Endothelial cell of umbilical vein (primary cell): Measurements from ENCODE around the gene HHEX. TPM values are rescaled to one million over a fixed set of nuclear protein-coding genes. Genes with fewer than 3 reads are reported as not detected.
A peak's percentile ranks its signal among the peaks of the same experiment; 100 is the strongest.

Source experiments
- BruUV-seq: library from RNA; stranded (reverse); fragments of 400-500 nt; replicated peaks from 2 replicates; lab custom pipeline; 2021; lab: Mats Ljungman, UMichigan
- CTCF ChIA-PET: fragments of 300-600, 350-600 bp; sonication (Branson Sonifier 250); formaldehyde crosslinking; loops from one replicate; lab custom pipeline; 2021; ENCODE audit warnings: antibody characterized with exemption, inconsistent platforms; lab: Charles Lee
- POLR2A ChIA-PET: fragments of 300-600, 350-600 bp; sonication (Branson Sonifier 250); formaldehyde crosslinking; loops from one replicate; lab custom pipeline; 2021; ENCODE audit warnings: antibody characterized with exemption, inconsistent platforms; lab: Charles Lee
- DNase-seq: peaks from one replicate; pipeline ENCODE4 v3.0.0-alpha.2; 2011; ENCODE audit warnings: low read depth, low spot score
- FAIRE-seq: peaks from 2 replicates; lab custom pipeline; 2011; peaks lifted over from hg19 to GRCh38; lab: Jason Lieb, UNC
- H2AFZ ChIP-seq: 2 replicates; pipeline ENCODE4 v1.6.0; 2012; ENCODE audit warnings: low read depth, low read length, control low read depth, inconsistent platforms
- H3K27ac ChIP-seq: 2 replicates; pipeline ENCODE4 v1.5.1; 2011; ENCODE audit warnings: low read depth, mild to moderate bottlenecking, control low read depth, low read length, moderate library complexity; ENCODE audit not compliant: insufficient read depth
- H3K27me3 ChIP-seq, 2 experiments: 2 replicates each; pipeline versions ENCODE4 v1.6.0 to v1.6.1; 2011; ENCODE audit warnings: low read length in 2 of 2, mixed read lengths in 1 of 2; ENCODE audit not compliant: control insufficient read depth in 2 of 2, insufficient read depth in 2 of 2
- H3K36me3 ChIP-seq, 2 experiments: 2 replicates in 1 of 2; 3 replicates in 1 of 2; pipeline ENCODE4 v1.5.1; 2011; ENCODE audit warnings: low read length in 2 of 2, mild to moderate bottlenecking in 1 of 2, moderate library complexity in 1 of 2; ENCODE audit not compliant: control insufficient read depth in 2 of 2, insufficient read depth in 2 of 2; ENCODE audit errors: extremely low read depth in 1 of 2
- H3K4me1 ChIP-seq: 3 replicates; pipeline ENCODE4 v1.5.1; 2011; ENCODE audit warnings: mild to moderate bottlenecking, low read length; ENCODE audit not compliant: control insufficient read depth, insufficient read depth; ENCODE audit errors: extremely low read depth
- H3K4me2 ChIP-seq: 2 replicates; pipeline ENCODE4 v1.6.1; 2011; ENCODE audit warnings: low read length, control low read depth, mixed read lengths; ENCODE audit not compliant: insufficient read depth
- H3K4me3 ChIP-seq, 3 experiments: fragments of 200-600 bp in 1 of 3; sonication (generic), shearing (Covaris generic) in 1 of 3; replicated peaks in 1 of 3; 2 replicates each; pipeline ENCODE4 v1.5.1; 2011 to 2016; ENCODE audit warnings: control low read depth in 3 of 3, low read length in 3 of 3, mild to moderate bottlenecking in 2 of 3, inconsistent platforms in 1 of 3, low read depth in 1 of 3, moderate library complexity in 1 of 3; ENCODE audit not compliant: insufficient read depth in 1 of 3
- H3K79me2 ChIP-seq: 2 replicates; pipeline ENCODE4 v1.6.0; 2012; ENCODE audit warnings: low read length, inconsistent platforms; ENCODE audit not compliant: control insufficient read depth, insufficient read depth
- H3K9ac ChIP-seq: replicated peaks from 2 replicates; pipeline ENCODE3; 2011; ENCODE audit warnings: low read length, control low read depth; ENCODE audit not compliant: insufficient read depth; ENCODE audit errors: extremely low read depth
- H3K9me1 ChIP-seq: replicated peaks from 3 replicates; pipeline ENCODE4 v1.6.0; 2011; ENCODE audit warnings: mild to moderate bottlenecking, low read length; ENCODE audit not compliant: control insufficient read depth, insufficient read depth; ENCODE audit errors: extremely low read depth
- H3K9me3 ChIP-seq: replicated peaks from 2 replicates; pipeline ENCODE4 v1.5.1; 2012; ENCODE audit warnings: low read length, inconsistent platforms; ENCODE audit not compliant: control insufficient read depth, insufficient read depth
- H4K20me1 ChIP-seq: replicated peaks from 2 replicates; pipeline ENCODE3; 2011; ENCODE audit warnings: mild to moderate bottlenecking, low read length; ENCODE audit not compliant: control insufficient read depth, insufficient read depth; ENCODE audit errors: extremely low read depth
- GATA2 ChIP-seq: IDR thresholded peaks from 2 replicates; pipeline ENCODE4 v1.7.0; 2011; ENCODE audit warnings: low read depth, mild to moderate bottlenecking, moderate library complexity, mixed read lengths, low read length; ENCODE audit not compliant: insufficient read length, insufficient read depth
- JUN ChIP-seq: IDR thresholded peaks from 2 replicates; pipeline ENCODE4 v1.6.1; 2011; ENCODE audit warnings: borderline replicate concordance, low read depth; ENCODE audit not compliant: insufficient read length, insufficient read depth
- MYC ChIP-seq: IDR thresholded peaks from one replicate; pipeline ENCODE4 v1.6.1; 2011; ENCODE audit warnings: mild to moderate bottlenecking, low read depth, low read length
- POLR2A ChIP-seq: IDR thresholded peaks from 2 replicates; pipeline ENCODE4 v1.6.1; 2012; ENCODE audit warnings: low read depth, mild to moderate bottlenecking, control low read depth, low read length
- POLR2AphosphoS5 ChIP-seq: IDR thresholded peaks from 2 replicates; pipeline ENCODE4 v1.6.1; 2012; ENCODE audit warnings: low read depth, mild to moderate bottlenecking, control low read depth, low read length, moderate library complexity; ENCODE audit not compliant: insufficient read depth
- dilution Hi-C: fragments of 300-500 bp; cut with MboI; formaldehyde crosslinking; loops from one replicate; pipeline ENCODE4 v1.15.0; 2019; ENCODE audit warnings: low sequenced_read_pairs; ENCODE audit not compliant: extremely low pct_ligation_motif_present
- intact Hi-C: fragments of 100-400 bp; cut with micrococcal nuclease; formaldehyde crosslinking; loops from one replicate; pipeline ENCODE4 v1.10.0; 2022
- polyA plus RNA-seq, 4 experiments: library from polyadenylated mRNA; depleted of rRNA in 3 of 4; stranded (reverse) in 3 of 4; unstranded in 1 of 4; fragments of >200 nt; gene quantifications; 2 replicates each; pipeline versions ENCODE4 v1.2.1 to v1.2.3, GENCODE V29; 2011 to 2012; ENCODE audit warnings: missing spikeins in 1 of 4
- total RNA-seq: library from RNA; stranded (reverse); gene quantifications from 2 replicates; pipeline ENCODE4 v1.2.3, GENCODE V29; 2021
- TF ChIP-seq, protein P1 (sequence below): IDR thresholded peaks from 2 replicates; pipeline ENCODE4 v1.6.1; 2011; ENCODE audit not compliant: insufficient read depth, insufficient read length

The HHEX gene
- total and polyA plus RNA-seq, 2 donors (not counting 3 experiments of a cell fraction or from before 2014, with no cell fraction given) = 81.0 to 110 TPM

DNA sequence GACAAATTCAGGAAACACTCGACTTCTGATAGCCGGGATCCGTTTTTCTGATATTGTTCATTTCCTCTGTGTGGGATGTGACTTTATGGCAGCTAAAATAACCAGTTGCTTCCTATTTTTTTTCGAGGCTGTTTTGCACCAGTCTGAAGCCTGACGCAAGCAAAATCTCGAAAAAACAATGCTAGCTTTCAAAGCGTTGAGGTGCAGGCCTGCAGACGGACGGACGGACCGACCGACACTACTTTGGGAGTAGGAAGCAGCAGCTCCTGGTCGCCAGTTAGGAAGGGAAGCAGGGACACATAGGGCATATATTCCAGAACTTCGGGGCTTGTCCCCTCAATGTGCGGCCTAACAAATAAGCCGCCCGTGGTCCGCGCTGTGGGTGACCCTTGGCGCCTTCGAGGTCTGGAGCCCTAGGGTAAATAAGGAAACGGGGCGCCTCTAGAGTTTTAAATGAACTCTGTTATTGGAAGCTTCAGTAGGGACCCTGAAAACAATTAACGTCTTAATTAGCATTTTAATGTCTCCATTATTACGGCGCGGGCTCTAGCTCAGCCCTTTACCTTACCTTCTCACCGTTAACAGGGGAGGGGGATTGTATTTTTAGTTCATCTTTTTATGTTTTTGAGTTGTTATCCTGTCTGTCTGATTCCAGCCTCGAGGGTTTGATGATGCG, 1.3 kb downstream of the HHEX start:
- peaks cover 58% of the 10 kb centered on the region for H3K79me2 ChIP-seq
- peak overlapping the region; percentile 48 to 98 (median 91) for H3K4me3 ChIP-seq
- intact Hi-C loops (loop anchor here (1.0 to 2.0 kb wide), 8 partner anchors 65 to 189 kb away; no protein-coding TSS in a partner anchor), dilution Hi-C loops (no loop called here)
- CTCF ChIA-PET = interaction anchor here (0.6 to 5.6 kb wide), 17 partner anchors 8 to 201 kb away, joined by 3 to 61 read pairs (median 6); partner anchors contain the start of genes EXOC6 and IDE
- no peak overlapping the region for H2AFZ ChIP-seq
- no peaks in the 10 kb centered on the region for H3K9me3 ChIP-seq
- peaks cover 42% of the 10 kb centered on the region for H3K4me1 ChIP-seq
- no peak for FAIRE-seq
- H3K4me2 ChIP-seq = peak overlapping the region; percentile 100
- peak overlapping the region; percentile 73 for H3K27ac ChIP-seq
- peak overlapping the region; percentile 93 for H3K9ac ChIP-seq
- H3K36me3 ChIP-seq = peaks cover 2 to 29% of the 10 kb centered on the region in 2 experiments
- DNase-seq = no peak
- TSS peak; percentile 47 for BruUV-seq
- no peaks in the 10 kb centered on the region for H3K27me3 ChIP-seq
- H4K20me1 ChIP-seq = peaks cover 5% of the 10 kb centered on the region
- no peaks in the 10 kb centered on the region for H3K9me1 ChIP-seq
- peak; percentile 8 for TF ChIP-seq POLR2A
- TF ChIP-seq MYC = no peak
- TF ChIP-seq, protein P1, sequence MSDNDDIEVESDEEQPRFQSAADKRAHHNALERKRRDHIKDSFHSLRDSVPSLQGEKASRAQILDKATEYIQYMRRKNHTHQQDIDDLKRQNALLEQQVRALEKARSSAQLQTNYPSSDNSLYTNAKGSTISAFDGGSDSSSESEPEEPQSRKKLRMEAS = no peak
- peak; percentile 60 for TF ChIP-seq JUN
- POLR2A ChIA-PET = interaction anchor here (0.5 to 3.7 kb wide), 8 partner anchors 66 to 156 kb away, joined by 3 to 24 read pairs (median 6); no protein-coding TSS in a partner anchor

DNA sequence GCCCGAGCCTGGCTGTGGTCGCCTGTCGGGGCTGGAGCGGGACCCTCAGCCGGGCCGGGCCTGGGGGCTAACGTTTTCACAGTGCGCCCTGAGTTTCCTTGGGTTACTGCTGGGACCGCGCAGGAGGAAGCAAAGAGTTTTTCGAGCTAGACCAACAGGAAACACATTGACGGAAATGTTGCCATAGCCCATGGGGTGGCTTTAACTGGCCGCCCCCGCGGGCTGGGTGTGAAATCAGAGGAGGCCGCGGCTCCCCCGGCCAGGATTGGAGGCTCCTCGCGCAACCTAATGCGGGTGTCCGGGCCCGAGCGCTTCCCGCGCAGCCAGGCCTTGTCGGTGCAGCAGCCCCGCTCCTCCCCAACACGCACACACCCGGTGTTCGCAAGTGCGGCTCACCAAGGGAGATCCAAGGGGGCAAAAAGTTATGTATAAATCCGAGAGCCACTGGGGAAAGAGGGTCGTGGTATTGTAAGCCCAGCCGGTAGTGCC, 1.9 kb downstream of the HHEX start:
- BruUV-seq = no TSS peak
- TF ChIP-seq GATA2 (peak; percentile 37), MYC (no peak), POLR2AphosphoS5 (peak; percentile 27), POLR2A (peak; percentile 25)
- Histone ChIP-seq H3K9ac (peak overlapping the region; percentile 93), H3K9me1 (no peaks in the 10 kb centered on the region), H2AFZ (no peak overlapping the region), H4K20me1 (peaks cover 5% of the 10 kb centered on the region), H3K36me3 (peaks cover 2 to 29% of the 10 kb centered on the region in 2 experiments), H3K4me2 (peak overlapping the region; percentile 100), H3K4me1 (peaks cover 48% of the 10 kb centered on the region), H3K79me2 (peaks cover 58% of the 10 kb centered on the region), H3K9me3 (no peaks in the 10 kb centered on the region), H3K27me3 (no peaks in the 10 kb centered on the region), H3K4me3 (peak overlapping the region; percentile 48 to 98 (median 91)), H3K27ac (peak overlapping the region; percentile 73)
- dilution Hi-C loops (no loop called here), intact Hi-C loops (loop anchor here (1.0 to 2.0 kb wide), 5 partner anchors 125 to 189 kb away; no protein-coding TSS in a partner anchor)
- DNase-seq (peak; percentile 83), FAIRE-seq (peak; percentile 15)
- POLR2A ChIA-PET = interaction anchor here (0.5 to 3.7 kb wide), 6 partner anchors 16 to 155 kb away, joined by 3 to 24 read pairs (median 6); no protein-coding TSS in a partner anchor
- CTCF ChIA-PET = interaction anchor here (1.1 to 5.6 kb wide), 9 partner anchors 66 to 189 kb away, joined by 3 to 61 read pairs (median 12); partner anchors contain the start of gene EXOC6
